IMR-90 (cell line): ENCODE data around the gene EXOSC3. TPM values are rescaled to one million over a fixed set of nuclear protein-coding genes. Genes with fewer than 3 reads are reported as not detected.
"Not testable (repeated sequence)": the region's sequence is repeated elsewhere in the genome, so short reads cannot be mapped to it uniquely, and the experiment has no call there.

ENCODE experiments used
- ATAC-seq: fragments of 200-7000 bp; cut with Tn5 transposase; 2 replicates; pipeline ENCODE4 v1.9.1; 2020; ENCODE audit warnings: low read depth, mild to moderate bottlenecking, moderate library complexity
- BruUV-seq: library from RNA; stranded (reverse); fragments of 400-500 nt; replicated peaks from 2 replicates; lab custom pipeline; 2021; lab: Mats Ljungman, UMichigan
- CTCF ChIA-PET: fragments of 300-600 bp; formaldehyde crosslinking; extraction: SDS; loops from one replicate; lab custom pipeline; 2021; ENCODE audit warnings: antibody characterized with exemption; lab: Yijun Ruan, JAX
- POLR2A ChIA-PET: fragments of 300-600 bp; sonication (Branson Sonifier 250); formaldehyde crosslinking; loops from one replicate; lab custom pipeline; 2022; ENCODE audit warnings: antibody characterized with exemption; ENCODE audit not compliant: unreplicated experiment; lab: Charles Lee
- DNase-seq: peaks from one replicate; pipeline ENCODE4 v3.0.0; 2013
- H2AFZ ChIP-seq: replicated peaks from 2 replicates; pipeline ENCODE3; 2013; ENCODE audit warnings: low read length, mild to moderate bottlenecking; ENCODE audit not compliant: poor library complexity
- H2AK5ac ChIP-seq: 2 replicates; pipeline ENCODE4 v1.6.1; 2013; ENCODE audit warnings: low read depth, low read length, inconsistent platforms
- H2AK9ac ChIP-seq: replicated peaks from 2 replicates; pipeline ENCODE3; 2013; ENCODE audit warnings: mild to moderate bottlenecking, low read depth, low read length, moderate library complexity; ENCODE audit not compliant: poor library complexity
- H2BK120ac ChIP-seq: 2 replicates; pipeline ENCODE4 v1.6.1; 2013; ENCODE audit warnings: low read depth, low read length, inconsistent platforms
- H2BK15ac ChIP-seq: 3 replicates; pipeline ENCODE4 v1.6.1; 2013; ENCODE audit warnings: low read depth, low read length, inconsistent platforms
- H2BK20ac ChIP-seq: 2 replicates; pipeline ENCODE4 v1.6.1; 2013; ENCODE audit warnings: low read depth, mild to moderate bottlenecking, inconsistent platforms, low read length, moderate library complexity
- H2BK5ac ChIP-seq: 2 replicates; pipeline ENCODE4 v1.6.1; 2013; ENCODE audit warnings: mild to moderate bottlenecking, low read depth, low read length, inconsistent platforms; ENCODE audit not compliant: poor library complexity, severe bottlenecking
- H3K14ac ChIP-seq: replicated peaks from 2 replicates; pipeline ENCODE4 v1.6.1; 2013; ENCODE audit warnings: low read depth, low read length, inconsistent platforms
- H3K18ac ChIP-seq: 2 replicates; pipeline ENCODE4 v1.6.1; 2013; ENCODE audit warnings: low read depth, low read length, control low read depth
- H3K23ac ChIP-seq: 2 replicates; pipeline ENCODE4 v1.6.1; 2013; ENCODE audit warnings: low read depth, low read length, inconsistent platforms
- H3K27ac ChIP-seq: 2 replicates; pipeline ENCODE4 v1.5.1; 2013; ENCODE audit warnings: mild to moderate bottlenecking, control low read depth, low read length; ENCODE audit not compliant: insufficient read depth
- H3K27me3 ChIP-seq: 2 replicates; pipeline ENCODE4 v1.6.1; 2013; ENCODE audit warnings: low read length; ENCODE audit not compliant: control insufficient read depth, insufficient read depth
- H3K36me3 ChIP-seq: 2 replicates; pipeline ENCODE4 v1.6.1; 2013; ENCODE audit warnings: low read length, mixed read lengths; ENCODE audit not compliant: control insufficient read depth, insufficient read depth
- H3K4ac ChIP-seq: 2 replicates; pipeline ENCODE4 v1.6.1; 2013; ENCODE audit warnings: low read depth, low read length, inconsistent platforms
- H3K4me1 ChIP-seq: 2 replicates; pipeline ENCODE4 v1.6.1; 2013; ENCODE audit warnings: low read length, mixed read lengths; ENCODE audit not compliant: control insufficient read depth, insufficient read depth
- H3K4me2 ChIP-seq: 2 replicates; pipeline ENCODE4 v1.6.1; 2013; ENCODE audit warnings: low read depth, mild to moderate bottlenecking, control low read depth, low read length, moderate library complexity
- H3K4me3 ChIP-seq: 2 replicates; pipeline ENCODE4 v1.5.1; 2013; ENCODE audit warnings: low read depth, mild to moderate bottlenecking, control low read depth, low read length, moderate library complexity; ENCODE audit not compliant: insufficient read depth
- H3K56ac ChIP-seq: 2 replicates; pipeline ENCODE4 v1.6.1; 2013; ENCODE audit warnings: low read length, inconsistent platforms; ENCODE audit not compliant: insufficient read depth; ENCODE audit errors: extremely low read depth
- H3K79me1 ChIP-seq, 2 experiments: 2 replicates each; pipeline ENCODE4 v1.6.1; 2013; ENCODE audit warnings: low read length in 2 of 2, inconsistent platforms in 1 of 2, low read depth in 1 of 2
- H3K9ac ChIP-seq: 2 replicates; pipeline ENCODE4 v1.6.1; 2013; ENCODE audit warnings: low read depth, low read length, control low read depth
- H3K9me1 ChIP-seq: 2 replicates; pipeline ENCODE4 v1.6.1; 2013; ENCODE audit warnings: low read length, inconsistent platforms; ENCODE audit not compliant: insufficient read depth
- H3K9me3 ChIP-seq: 2 replicates; pipeline ENCODE4 v1.6.1; 2013; ENCODE audit warnings: low read length; ENCODE audit not compliant: control insufficient read depth, insufficient read depth
- H4K20me1 ChIP-seq: 2 replicates; pipeline ENCODE4 v1.6.1; 2013; ENCODE audit warnings: low read length, inconsistent platforms; ENCODE audit not compliant: insufficient read depth
- H4K5ac ChIP-seq: 2 replicates; pipeline ENCODE4 v1.6.1; 2013; ENCODE audit warnings: mild to moderate bottlenecking, low read depth, low read length, control low read depth
- H4K8ac ChIP-seq, 2 experiments: 2 replicates each; pipeline ENCODE4 v1.6.1; 2013; ENCODE audit warnings: low read depth in 2 of 2, low read length in 2 of 2, control low read depth in 1 of 2, inconsistent platforms in 1 of 2
- H4K91ac ChIP-seq: 2 replicates; pipeline ENCODE4 v1.6.1; 2013; ENCODE audit warnings: low read depth, low read length, inconsistent platforms; ENCODE audit not compliant: insufficient read depth
- CEBPB ChIP-seq: IDR thresholded peaks from 2 replicates; pipeline ENCODE4 v1.6.1; 2012; ENCODE audit warnings: low read depth, low read length, improper control_type of control experiment
- CHD1 ChIP-seq: IDR thresholded peaks from 2 replicates; pipeline ENCODE4 v1.6.1; 2012; ENCODE audit warnings: low read depth, low read length, improper control_type of control experiment
- FOS ChIP-seq: fragments of 150-350 bp; IDR thresholded peaks from 2 replicates; pipeline ENCODE4 v1.6.1; 2016; ENCODE audit warnings: low read depth, low read length
- RAD21 ChIP-seq: IDR thresholded peaks from 2 replicates; pipeline ENCODE4 v1.6.1; 2012; ENCODE audit warnings: low read length, improper control_type of control experiment
- RCOR1 ChIP-seq: IDR thresholded peaks from 2 replicates; pipeline ENCODE4 v1.6.1; 2012; ENCODE audit warnings: mild to moderate bottlenecking, low read length, improper control_type of control experiment; ENCODE audit not compliant: insufficient replicate concordance
- RFX5 ChIP-seq: IDR thresholded peaks from 2 replicates; pipeline ENCODE4 v1.8.0; 2012; ENCODE audit warnings: low read depth, mild to moderate bottlenecking, low read length, moderate library complexity
- WGBS, 2 experiments: methylation state at CpG; one replicate each; pipeline versions ENCODE4 v1.1.5 to v1.1.7; 2013; ENCODE audit warnings: missing lambda C conversion rate in 2 of 2; ENCODE audit not compliant: insufficient read length in 1 of 2; ENCODE audit errors: extremely low coverage in 2 of 2; 5-methylcytosine and 5-hydroxymethylcytosine counted together
- dilution Hi-C: fragments of 300-500 bp; cut with HindIII; formaldehyde crosslinking; loops from one replicate; pipeline ENCODE4 v1.14.3; 2018; ENCODE audit warnings: low sequenced_read_pairs; ENCODE audit not compliant: unreplicated experiment
- in situ Hi-C: fragments of 300-500 bp; cut with MboI; formaldehyde crosslinking; loops from 3 replicates; pipeline ENCODE4 v1.14.3; 2019; ENCODE audit warnings: low sequenced_read_pairs, inconsistent platforms, mixed read lengths
- intact Hi-C: fragments of 100-400 bp; cut with micrococcal nuclease; formaldehyde crosslinking; loops from 2 replicates; pipeline ENCODE4 v1.10.0; 2022
- polyA plus RNA-seq, 3 experiments: library from polyadenylated mRNA; depleted of rRNA; stranded (reverse); fragments of >200 nt; gene quantifications; 2 replicates each; pipeline ENCODE4 v1.2.3, GENCODE V29; 2012; ENCODE audit warnings: low replicate concordance in 1 of 3
- total RNA-seq: library from RNA; depleted of rRNA; stranded (reverse); fragments of >200 nt; gene quantifications from 2 replicates; pipeline ENCODE4 v1.2.3, GENCODE V29; 2012

The EXOSC3 gene
- total and polyA plus RNA-seq, 2 of the 4 experiments (the other 2 are of a cell fraction) = 27.1 to 28.9 TPM

GRCh38 chr9:37827483-37828165 lies 42.8 kb upstream of the EXOSC3 start:
- H4K91ac ChIP-seq = no peak overlapping the region
- H4K8ac ChIP-seq = no peak overlapping the region
- no peak overlapping the region for H3K9ac ChIP-seq
- in situ Hi-C loops = no loop called here
- H2BK20ac ChIP-seq = no peak overlapping the region
- no peaks in the 10 kb centered on the region for H3K27me3 ChIP-seq
- H3K4me1 ChIP-seq = no peaks in the 10 kb centered on the region
- CTCF ChIA-PET = interaction anchor here (1.4 kb wide), 1 partner anchor 16 kb away, joined by 3 read pairs; no protein-coding TSS in a partner anchor
- WGBS, 2 experiments = 92% methylated on average over 3 of the region's 4 CpGs; no CpG with 5 or more reads in 1 of the 2 experiments
- no peak overlapping the region for H4K5ac ChIP-seq
- no peaks in the 10 kb centered on the region; the same call in 1 of the 2 replicates for H4K20me1 ChIP-seq
- DNase-seq = no peak
- peaks cover 9% of the 10 kb centered on the region for H3K36me3 ChIP-seq
- TF ChIP-seq RAD21 (no peak), CHD1 (no peak), RFX5 (no peak), RCOR1 (no peak), FOS (no peak), CEBPB (no peak)
- H3K4me3 ChIP-seq = no peak overlapping the region
- H3K4me2 ChIP-seq = no peak overlapping the region
- H3K56ac ChIP-seq = no peak overlapping the region
- H3K4ac ChIP-seq = no peak overlapping the region
- H2AFZ ChIP-seq = no peak overlapping the region
- H2BK120ac ChIP-seq = no peak overlapping the region
- POLR2A ChIA-PET = no interaction called here
- no peaks in the 10 kb centered on the region for H3K9me1 ChIP-seq
- H2AK9ac ChIP-seq = no peak overlapping the region
- H3K18ac ChIP-seq = no peak overlapping the region
- no peak overlapping the region for H2AK5ac ChIP-seq
- no peak for ATAC-seq
- H3K79me1 ChIP-seq = peaks cover 6 to 9% of the 10 kb centered on the region in 2 experiments
- dilution Hi-C loops = no loop called here
- no TSS peak for BruUV-seq
- H3K9me3 ChIP-seq = no peaks in the 10 kb centered on the region
- H3K23ac ChIP-seq = no peak overlapping the region
- no peak overlapping the region for H2BK5ac ChIP-seq
- no peak overlapping the region for H3K14ac ChIP-seq
- H3K27ac ChIP-seq = no peak overlapping the region
- H2BK15ac ChIP-seq = no peak overlapping the region
- intact Hi-C loops = no loop called here

GRCh38 chr9:37825174-37825573 lies 40.3 kb upstream of the EXOSC3 start:
- H2AFZ ChIP-seq, H2BK15ac ChIP-seq, POLR2A ChIA-PET, H3K23ac ChIP-seq, H4K20me1 ChIP-seq, H2AK5ac ChIP-seq, H3K27ac ChIP-seq, CTCF ChIA-PET, H3K4ac ChIP-seq, BruUV-seq, H3K4me3 ChIP-seq, H4K91ac ChIP-seq, H2BK5ac ChIP-seq, in situ Hi-C loops, H3K9me1 ChIP-seq, DNase-seq, H2BK120ac ChIP-seq, H3K18ac ChIP-seq, intact Hi-C loops, H3K56ac ChIP-seq, H4K8ac ChIP-seq, H3K4me2 ChIP-seq, H3K9me3 ChIP-seq, dilution Hi-C loops, H3K4me1 ChIP-seq, H2AK9ac ChIP-seq, H3K9ac ChIP-seq, H4K5ac ChIP-seq, H2BK20ac ChIP-seq, ATAC-seq, H3K27me3 ChIP-seq, H3K14ac ChIP-seq: not testable (repeated sequence)
- peaks cover 12% of the 10 kb centered on the region for H3K36me3 ChIP-seq
- peaks cover 10% of the 10 kb centered on the region in 2 experiments for H3K79me1 ChIP-seq
- WGBS, 2 experiments = no CpG with 5 or more reads among the region's 2 CpGs
